ENCODE data around the gene SLC16A13. TPM values are rescaled to one million over a fixed set of nuclear protein-coding genes. Genes with fewer than 3 reads are reported as not detected.
"Not testable (repeated sequence)": the region's sequence is repeated elsewhere in the genome, so short reads cannot be mapped to it uniquely, and the experiment has no call there.

SLC16A13 gene
- total RNA-seq, 1 donor from 2014 or later, result 0.69 TPM

- DNase-seq, result no peak
Measured at GRCh38 chr17:7067198-7067597, 31.4 kb downstream of the SLC16A13 start.

DNA sequence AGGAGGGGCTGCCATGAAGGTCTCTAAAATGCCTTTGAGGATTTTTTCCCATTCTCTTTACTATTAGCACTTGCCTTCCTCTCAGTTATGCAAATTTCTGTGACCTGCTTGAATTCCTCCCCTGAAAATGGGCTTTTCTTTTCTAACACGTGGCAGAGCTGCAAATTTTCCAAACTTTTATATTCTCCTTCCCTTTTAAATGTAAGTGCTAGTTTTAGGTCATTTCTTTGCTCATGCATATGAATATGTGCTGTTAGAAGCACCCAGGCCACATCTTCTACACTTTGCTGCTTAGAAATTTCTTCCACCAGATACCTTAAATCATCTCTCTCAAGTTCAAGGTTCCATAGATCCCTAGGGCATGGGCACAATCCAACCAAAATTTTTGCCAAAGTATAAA lies 32.5 kb downstream of the SLC16A13 start:
- no peak for DNase-seq

- no peak for DNase-seq
Measured at GRCh38 chr17:7070712-7071111, 34.9 kb downstream of the SLC16A13 start.

DNA sequence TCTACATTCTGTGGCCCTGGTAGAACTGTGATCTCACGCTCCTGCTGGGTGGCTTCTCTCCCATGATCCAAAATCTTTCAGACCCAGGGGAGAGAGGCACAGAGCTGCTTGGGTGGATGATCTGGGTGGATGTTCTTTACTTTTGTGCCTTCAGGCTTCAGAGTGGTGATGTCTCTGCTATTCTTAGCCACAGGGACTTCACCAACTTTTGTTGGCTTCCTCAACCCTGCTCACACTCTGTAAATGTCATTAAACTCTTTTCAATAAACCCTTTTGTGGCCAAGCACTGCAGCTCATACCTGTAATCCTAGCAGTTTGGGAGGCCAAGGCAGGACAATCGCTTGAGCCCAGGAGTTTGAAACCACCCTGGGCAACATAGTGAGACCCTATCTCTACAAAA lies 36.6 kb downstream of the SLC16A13 start:
- DNase-seq, result no peak

DNA sequence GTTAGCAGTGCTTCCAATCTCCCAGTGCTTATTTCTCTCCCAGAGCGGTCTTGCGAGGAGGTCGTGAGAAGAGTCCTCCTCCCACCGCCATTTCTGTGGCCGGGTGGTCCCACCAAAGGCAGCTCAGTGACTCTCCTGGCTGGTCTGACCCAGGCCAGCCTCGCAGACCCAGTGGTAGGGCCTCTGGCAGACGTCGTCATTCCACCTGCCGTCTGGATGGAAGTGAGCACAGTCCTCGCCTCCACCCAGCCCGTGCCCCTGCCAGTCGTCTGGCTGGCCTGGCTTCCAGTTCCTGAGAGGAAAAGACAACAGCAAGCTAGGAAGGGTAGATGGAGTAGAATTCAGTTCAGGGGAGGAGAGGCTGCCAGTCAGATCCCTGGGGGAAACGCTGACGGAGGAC lies 39.1 kb downstream of the SLC16A13 start:
- no peak for DNase-seq

DNA sequence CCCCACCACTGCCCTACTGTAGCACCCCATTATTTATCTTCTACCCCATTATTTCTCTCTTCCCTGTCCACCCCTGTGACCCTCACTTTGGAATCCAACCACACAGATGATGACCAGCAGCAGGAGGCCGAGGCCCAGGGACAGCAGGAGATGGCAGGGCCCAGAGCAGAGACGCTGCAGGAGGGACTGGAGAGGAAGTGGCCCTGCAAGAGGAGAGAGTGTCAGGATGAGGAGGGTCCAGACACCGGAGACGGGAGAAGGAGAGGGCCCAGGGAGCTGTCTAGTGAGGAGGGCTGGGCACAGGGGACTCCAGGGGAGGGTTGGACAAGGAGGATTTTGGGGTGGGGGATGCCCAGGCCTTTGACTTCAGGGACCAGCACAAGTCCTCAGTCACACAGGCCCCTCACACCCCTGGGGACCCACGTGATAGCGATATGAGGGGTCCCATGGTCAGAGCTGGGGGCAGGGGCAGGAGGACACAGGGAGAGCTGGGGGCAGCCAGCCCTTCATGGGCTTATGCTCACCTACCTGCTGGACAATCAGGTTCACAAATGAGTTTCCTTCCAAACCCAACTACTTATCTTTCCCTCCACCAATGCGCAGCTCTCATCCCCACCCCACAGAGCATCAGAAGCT lies 42.2 kb downstream of the SLC16A13 start:
- no peak for DNase-seq

DNA sequence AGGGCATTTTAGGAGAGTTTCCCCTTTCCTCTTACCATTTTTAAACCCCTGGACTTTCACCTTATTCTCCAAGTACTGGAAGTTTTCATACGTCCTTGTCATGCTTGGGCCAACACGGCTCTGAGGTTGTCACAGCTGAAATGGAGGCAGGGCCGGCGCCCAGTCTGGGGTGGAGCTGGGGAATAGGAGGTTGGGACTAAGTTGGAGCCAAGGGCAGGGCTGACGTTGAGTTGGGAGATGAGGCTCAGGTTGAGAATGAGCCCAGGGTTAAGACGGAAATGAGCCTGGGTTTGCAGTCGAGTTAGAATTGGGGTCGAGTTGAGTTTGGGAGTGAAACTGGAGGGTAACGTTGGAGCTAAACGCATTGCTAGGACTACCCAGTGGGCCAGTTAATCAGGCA lies 42.9 kb downstream of the SLC16A13 start:
- DNase-seq, result no peak

DNA sequence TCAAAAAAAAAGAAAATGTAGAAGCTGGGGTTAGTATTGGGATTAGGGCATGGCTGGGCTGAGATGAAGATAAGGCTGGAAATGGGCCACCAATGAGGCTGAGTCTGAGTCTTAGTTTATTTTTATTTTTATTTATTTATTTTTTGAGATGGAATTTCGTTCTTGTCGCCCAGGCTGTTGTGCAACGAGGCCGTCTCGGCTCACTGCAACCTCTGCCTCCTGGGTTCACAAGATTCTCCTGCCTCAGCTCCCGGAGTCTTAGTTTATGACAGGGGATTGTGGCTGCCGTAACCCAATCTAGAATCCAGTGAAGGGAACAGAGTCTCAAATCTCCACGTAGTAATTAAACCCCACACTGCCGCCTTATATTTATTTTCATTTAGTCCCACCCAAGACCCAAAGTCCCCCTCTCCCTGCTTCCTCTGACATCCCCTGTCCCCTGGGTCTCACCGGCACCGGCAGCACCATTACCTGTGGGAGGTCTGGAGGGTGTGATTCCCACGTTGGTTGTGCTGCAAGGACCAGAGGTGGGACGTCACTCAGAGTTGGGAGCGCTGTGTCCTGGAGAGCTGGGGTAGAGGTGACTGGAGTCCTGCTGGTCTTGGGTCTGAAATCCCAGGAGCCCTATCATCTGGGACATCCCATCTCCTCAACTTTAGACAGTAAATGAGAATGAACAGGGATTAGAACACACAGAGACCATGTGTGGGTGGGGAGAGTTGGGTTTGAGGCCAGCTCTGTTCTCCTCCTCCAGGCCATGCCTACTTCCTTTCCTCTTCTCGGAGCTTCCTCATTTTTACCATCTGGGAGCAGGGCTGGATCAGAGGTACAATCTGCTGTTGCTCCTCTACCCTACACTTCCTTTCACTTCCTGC lies 44.0 kb downstream of the SLC16A13 start, which contains the start of gene CLEC10A:
Gene CLEC10A, minus strand, starts transcription at position 671 of the 875 bp plus-strand sequence. CDS start 1,439 bp downstream, outside the sequence.
- DNase-seq, result no peak

GRCh38 chr17:7080456-7081041 lies 44.7 kb downstream of the SLC16A13 start:
- DNase-seq, result no peak

GRCh38 chr17:7081341-7082062 lies 45.7 kb downstream of the SLC16A13 start:
- no peak for DNase-seq

GRCh38 chr17:7083592-7083991 lies 47.8 kb downstream of the SLC16A13 start:
- DNase-seq, result no peak

GRCh38 chr17:7084088-7084487 lies 48.3 kb downstream of the SLC16A13 start:
- DNase-seq, result no peak

DNA sequence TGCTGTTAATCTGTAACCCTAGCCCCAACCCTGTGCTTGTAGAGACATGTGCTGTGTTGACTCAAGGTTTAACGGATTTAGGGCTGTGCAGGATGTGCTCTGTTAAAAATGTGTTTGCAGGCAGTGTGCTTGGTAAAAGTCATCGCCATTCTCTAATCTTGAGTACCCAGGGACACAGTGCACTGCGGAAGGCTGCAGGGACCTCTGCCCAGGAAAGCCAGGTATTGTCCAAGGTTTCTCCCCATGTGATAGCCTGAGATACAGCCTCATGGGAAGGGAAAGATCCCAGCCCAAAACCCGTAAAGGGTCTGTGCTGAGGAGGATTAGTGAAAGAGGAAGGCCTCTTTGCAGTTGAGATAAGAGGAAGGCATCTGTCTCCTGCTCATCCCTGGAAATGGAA lies 52.6 kb downstream of the SLC16A13 start:
- DNase-seq, result not testable (repeated sequence)

- DNase-seq, result not testable (repeated sequence)
Measured at GRCh38 chr17:7089570-7089969, 53.8 kb downstream of the SLC16A13 start.

Small RNA genes lying within 50 kb of the gene (small RNA-seq; reads per million reads assigned to genes)
- not detected for gene AC120057.1 (ENCODE audit: low replicate concordance)

Other genes starting within 250 kb of the SLC16A13 start
- 0.10 TPM for gene TEKT1, start 204.3 kb upstream of the SLC16A13 start, total RNA-seq
- 1.2 TPM for gene ALOX12, start 40.0 kb upstream of the SLC16A13 start, total RNA-seq
- gene RNASEK, start 23.4 kb upstream of the SLC16A13 start, total RNA-seq, result 57.5 TPM
- 7.6 TPM for gene BCL6B, start 13.0 kb upstream of the SLC16A13 start, total RNA-seq
- gene SLC16A11, start 8.1 kb downstream of the SLC16A13 start, total RNA-seq, result 0.69 TPM
- gene CLEC10A, start 44.2 kb downstream of the SLC16A13 start, total RNA-seq, result 3.7 TPM
- gene ASGR2, start 78.8 kb downstream of the SLC16A13 start, total RNA-seq, result 0.39 TPM
- gene ASGR1, start 143.4 kb downstream of the SLC16A13 start, total RNA-seq, result 3.7 TPM
- 16.5 TPM for gene DLG4, start 183.8 kb downstream of the SLC16A13 start, total RNA-seq
- 261 TPM for gene ACADVL, start 183.9 kb downstream of the SLC16A13 start, total RNA-seq
- 47.5 TPM for gene DVL2, start 198.5 kb downstream of the SLC16A13 start, total RNA-seq
- gene PHF23, start 203.4 kb downstream of the SLC16A13 start, total RNA-seq, result 27.0 TPM
- gene GABARAP, start 206.4 kb downstream of the SLC16A13 start, total RNA-seq, result 223 TPM
- 44.1 TPM for gene CTDNEP1, start 215.7 kb downstream of the SLC16A13 start, total RNA-seq
- 27.5 TPM for gene ELP5, start 216.2 kb downstream of the SLC16A13 start, total RNA-seq
- gene CLDN7, start 226.5 kb downstream of the SLC16A13 start, total RNA-seq, result 5.4 TPM
- 11.7 TPM for gene SLC2A4, start 245.7 kb downstream of the SLC16A13 start, total RNA-seq